GM18519 (cell line): ENCODE results near the gene PTPN20.

Experiments
- ATAC-seq: cut with Tn5 transposase; IDR thresholded peaks from one replicate; pipeline ENCODE4 v1.9.1; 2021; ENCODE audit warnings: mild to moderate bottlenecking, moderate library complexity; ENCODE audit not compliant: unreplicated experiment, low FRiP score

PTPN20 gene

DNA sequence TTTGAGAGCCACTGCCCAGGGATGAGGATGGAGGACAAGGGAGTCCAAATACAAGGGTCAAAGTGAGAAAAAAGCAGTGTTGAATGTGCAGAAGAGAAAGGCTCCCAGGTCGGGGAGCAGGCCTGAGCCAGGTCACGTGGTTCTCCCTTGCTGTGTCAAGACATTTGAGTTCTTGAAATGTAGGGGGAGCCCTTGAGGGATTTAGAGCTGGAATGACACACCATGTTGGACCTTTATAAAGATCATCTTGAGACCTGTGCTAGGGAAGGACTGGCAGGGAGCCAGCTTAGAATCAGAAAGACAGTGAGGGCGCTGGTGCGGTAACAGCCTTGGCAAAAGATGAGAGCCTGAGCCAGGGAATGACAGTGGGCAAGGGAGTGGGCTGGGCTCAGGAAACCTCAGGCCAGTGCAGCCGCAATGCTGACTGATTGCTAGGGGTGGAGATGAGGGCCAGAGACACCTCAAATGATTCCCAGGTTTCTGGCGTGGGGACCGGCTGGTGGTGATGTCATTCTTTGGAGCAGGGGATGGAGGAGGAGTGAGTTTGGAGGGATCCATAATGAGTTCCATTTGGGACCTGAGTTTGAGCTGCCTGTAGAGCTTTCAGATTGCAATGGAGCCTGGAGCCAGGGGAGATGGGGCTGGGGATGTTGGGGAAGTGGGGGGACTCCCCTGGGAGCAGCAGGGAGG is 120.1 kb downstream of the PTPN20 start:
- no peak for ATAC-seq

DNA sequence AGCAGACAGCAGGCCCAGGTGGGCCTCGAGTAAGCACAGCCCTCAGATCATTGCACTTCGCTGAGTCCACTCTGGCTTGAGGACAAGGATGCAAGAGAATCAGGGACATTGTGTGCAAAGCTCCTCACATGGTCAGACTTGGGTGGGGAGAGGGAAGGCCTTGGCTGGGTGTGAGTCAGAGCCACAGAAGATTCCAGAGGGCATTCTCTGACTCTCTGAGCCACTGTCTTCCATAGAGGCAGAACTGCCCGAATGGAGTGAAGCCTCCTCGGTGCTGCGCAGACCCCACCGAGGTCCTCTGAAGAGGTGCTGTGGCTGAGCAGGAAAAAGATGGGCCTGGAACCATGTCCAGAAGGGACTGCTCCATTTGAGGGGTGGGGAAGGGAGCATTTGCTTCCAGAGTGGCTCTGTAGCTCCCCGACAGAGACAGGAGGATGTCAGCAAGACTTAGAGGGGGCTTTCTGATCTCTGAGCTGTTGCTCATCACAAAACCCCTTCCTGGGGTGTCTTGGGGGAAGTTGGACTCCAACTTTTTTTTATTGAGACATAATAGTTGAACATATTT is 120.8 kb downstream of the PTPN20 start:
- ATAC-seq = no peak

DNA sequence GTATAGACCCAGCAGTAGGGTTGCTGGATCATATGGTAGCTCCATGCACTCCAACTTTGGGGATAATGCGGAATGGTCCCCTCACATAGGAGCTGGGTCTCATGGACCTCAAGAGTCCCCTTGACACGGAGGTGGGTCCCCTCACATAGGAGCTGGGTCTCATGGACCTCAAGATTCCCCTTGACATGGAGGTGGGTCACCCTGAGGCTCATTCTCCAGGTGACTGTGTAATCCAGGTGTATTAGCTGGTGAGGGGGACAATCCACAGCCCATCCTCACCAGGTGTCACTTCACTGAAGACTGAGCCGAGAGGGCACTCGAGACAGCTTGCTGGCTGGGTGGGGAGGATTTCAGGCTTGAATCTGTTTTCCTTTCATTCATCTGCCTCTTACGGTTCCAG is 121.9 kb downstream of the PTPN20 start:
- ATAC-seq = no peak

DNA sequence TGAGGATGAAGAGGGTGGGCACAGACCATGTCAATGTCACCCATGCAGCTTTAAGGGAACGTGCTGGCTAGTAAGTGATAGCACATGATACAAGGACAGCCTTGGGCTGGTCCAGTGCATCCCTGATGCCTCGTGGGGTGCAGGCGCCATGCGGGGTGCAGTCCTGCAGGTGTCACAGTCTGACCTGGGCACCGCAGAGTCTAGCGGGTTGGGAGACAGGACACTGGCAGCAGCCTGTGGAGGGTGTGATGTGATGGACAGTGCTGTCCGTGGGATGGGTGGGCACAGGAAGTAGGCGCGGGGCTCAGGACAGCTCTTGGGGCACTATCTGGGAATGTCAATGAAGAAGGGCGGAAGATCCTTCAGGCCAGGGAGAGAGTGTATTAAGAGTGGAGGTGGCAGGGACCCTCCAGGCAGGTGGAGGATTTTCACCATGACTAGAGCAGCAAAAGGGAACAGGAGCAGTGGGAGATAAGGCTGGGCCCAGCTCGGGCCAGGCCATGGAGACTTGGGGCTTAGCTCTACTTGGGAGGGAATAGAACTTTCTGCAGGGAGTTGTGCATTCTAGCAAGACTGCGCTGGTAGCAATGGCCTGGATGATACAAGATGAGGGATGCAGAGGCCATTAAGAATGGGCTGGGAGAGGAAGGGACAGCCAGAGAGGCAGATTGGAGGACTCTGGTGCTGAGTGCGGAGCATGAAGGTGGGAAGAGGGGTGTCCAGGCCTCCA is 122.5 kb downstream of the PTPN20 start:
- ATAC-seq = no peak

DNA sequence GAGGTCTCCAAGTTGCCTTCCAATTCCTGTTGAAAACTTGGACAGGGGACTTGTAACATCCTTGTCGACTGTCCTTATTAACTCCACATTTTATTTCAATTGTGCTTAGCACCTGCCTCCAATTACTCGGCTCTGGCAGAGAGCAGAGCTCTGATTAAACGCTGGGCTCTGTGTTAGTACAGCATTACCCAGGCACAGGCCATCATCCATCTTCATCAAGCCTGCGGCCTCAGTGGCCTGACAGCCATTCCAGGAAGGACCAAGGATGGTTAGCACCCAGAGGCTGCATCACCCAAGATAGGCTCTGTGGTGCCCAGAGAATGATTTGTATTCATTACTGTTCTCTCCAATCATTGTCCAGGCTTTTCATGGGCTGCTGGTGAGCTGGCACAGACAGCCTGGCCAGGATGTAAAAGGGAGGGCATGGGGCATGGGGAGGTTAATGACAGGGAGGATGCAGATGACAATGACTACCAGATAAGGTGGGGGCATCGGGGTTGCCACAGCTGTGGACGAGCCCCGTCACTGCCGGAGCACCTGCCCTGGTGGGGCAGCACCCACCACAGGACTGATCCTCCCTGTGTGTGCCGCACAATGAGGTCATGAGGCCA is 123.3 kb downstream of the PTPN20 start:
- no peak for ATAC-seq

DNA sequence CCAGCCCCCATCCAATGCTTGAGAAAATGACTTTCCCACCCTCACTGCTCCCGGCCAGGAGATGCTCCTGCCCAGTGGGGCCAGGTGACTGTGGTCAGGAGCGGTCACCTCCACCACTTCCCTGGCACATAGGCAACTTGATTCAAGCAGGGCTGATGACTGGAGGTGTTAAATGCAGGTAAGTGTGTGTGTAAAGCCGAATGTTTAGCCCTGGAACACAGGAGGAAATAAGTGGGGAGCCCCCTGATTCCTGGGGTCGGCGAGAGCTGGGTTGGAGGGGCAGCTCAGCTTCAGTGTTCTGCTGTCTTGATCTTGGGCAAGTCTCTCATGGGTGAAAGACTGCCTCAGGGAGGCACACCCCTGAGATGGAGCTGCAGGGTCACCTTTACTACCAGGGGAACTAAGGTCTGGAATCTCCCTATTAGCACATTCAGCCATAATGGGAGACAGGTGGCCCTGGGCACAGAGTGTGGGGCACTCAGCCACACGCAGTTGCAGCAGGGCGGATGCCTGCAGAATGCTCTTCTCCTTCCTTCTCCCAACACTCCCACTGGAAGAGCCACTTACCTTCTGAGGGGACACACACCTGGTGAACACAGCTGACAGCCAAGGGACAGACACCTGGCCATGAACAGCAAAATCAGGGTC is 124.1 kb downstream of the PTPN20 start:
- ATAC-seq = no peak

DNA sequence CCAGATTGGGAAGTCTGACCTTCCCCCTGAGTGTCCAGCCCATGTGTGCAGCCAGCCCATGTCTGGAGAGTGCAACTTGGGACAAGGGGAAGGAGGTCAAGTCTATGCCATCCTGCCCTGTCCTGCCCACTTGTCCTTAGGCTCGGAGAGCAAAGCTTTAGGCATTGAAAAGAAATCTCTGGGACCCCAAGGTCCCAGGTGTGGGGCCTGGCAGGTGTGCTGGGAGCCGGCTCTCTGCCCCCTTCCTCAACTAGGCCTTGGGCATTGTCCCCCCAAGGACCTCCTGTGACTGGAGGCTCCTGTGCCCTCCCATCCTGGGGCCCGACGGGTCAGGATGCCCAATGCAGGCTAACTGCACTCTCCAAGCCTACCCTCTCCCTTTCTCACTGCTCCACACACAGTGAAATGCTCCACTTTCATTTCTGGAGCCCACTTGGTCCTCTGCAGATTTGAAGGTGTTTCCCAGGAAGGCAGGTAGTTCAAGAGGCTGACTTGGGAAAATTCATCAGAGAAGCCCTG is 124.7 kb downstream of the PTPN20 start:
- no peak for ATAC-seq

DNA sequence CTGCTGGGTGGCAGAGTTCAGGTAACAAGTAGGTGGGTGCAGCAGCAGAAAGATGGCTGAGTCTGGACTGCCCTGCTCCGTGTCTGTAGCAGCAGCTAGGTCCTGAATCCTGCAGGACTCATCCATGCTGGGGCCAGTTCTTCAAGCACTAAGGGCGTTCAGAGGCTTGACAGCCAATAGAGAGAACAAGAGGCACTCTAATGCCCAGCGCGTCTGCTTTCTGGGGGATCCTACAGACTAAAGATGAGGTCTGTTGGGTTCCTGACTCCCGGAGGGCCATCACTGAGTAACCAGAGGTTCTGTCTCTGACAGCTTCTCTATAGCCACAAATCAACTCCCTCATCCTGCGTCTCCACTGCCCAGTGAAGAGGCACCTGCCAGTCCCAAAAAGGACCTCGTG is 125.5 kb downstream of the PTPN20 start:
- no peak for ATAC-seq

DNA sequence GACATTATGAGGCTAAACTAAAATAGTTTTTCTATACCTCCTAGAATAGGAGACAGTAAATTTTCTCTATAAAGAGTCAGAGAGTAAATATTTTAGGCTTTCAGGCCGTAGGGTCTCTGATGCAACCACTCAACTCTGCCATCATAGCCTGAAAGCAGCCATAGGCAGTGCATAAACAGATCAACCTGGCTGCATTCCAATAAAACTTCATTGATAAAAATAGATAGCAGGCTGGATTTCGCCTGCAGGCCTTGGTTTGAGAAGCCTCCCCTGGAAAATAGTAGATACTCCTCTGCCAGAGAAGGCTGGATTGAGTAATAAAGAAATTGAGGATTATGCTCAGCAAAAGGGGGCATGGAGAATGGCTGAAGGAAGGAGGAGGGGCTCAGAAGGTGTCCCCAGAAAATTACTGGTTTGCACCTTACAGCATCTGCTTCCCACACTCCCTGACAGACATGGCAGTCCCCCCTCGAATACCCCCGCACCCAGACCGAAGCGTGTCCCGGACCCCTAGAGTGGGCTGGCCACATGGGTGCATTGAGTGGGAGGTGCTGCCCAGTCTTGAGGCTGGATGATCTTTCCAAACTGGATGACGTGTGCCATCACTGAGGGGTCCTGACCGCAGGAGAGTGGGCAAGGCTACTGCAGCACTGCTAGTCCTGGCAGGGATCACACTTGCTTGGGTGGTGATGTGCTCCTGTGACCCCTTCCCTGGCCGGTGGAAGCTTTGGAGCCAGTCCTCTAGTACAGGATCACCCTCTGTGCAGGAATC is 126.6 kb downstream of the PTPN20 start:
- ATAC-seq = no peak

DNA sequence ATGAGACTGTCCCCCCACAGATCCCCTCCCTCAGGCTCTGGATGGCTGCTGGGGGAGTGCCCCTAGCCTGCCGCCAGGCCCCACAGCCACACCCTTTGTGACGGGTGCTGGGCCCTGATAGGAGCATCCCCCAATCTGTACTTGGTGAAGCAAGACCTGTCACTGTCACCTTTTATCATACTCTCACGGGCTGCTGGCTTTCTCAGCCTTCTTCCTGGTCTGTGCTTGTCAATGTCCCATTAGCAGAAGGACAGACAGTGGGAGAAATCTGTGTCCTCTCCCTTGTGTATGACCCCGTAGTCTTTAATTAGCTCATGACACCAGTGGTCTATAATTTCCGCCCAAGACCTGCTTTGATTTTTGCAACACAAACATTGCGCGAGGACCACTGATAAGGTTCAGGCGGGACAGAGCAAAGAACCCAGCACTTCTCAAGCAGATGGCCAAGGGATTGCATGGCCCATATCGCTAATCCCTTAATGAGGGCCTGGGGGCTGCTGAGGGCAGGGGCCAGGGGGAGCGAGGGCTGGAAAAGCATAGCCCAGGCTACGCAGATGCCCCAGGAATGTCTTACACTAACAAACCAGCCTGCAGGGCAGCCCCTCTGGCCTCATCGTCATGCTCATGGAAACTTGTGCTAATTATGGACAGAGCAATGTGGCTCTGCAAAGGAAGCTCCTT is 127.8 kb downstream of the PTPN20 start:
- no peak for ATAC-seq

DNA sequence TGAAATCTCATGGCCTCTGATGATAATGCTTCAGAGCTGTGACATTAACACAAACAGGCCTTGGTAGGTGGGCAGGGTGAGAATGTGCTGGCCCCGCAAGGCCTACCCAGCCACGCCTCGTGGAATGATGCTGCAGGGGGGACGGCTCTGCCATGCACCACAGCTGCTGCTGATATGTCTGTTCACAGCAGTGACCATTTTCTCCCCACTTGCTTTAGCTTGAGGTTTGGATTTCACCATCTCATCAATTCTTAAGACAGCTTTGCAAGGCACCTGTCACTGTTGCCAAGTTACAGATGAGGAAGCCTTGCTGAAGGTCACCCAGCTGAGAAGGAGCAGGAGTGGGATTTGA is 128.3 kb downstream of the PTPN20 start:
- no peak for ATAC-seq

DNA sequence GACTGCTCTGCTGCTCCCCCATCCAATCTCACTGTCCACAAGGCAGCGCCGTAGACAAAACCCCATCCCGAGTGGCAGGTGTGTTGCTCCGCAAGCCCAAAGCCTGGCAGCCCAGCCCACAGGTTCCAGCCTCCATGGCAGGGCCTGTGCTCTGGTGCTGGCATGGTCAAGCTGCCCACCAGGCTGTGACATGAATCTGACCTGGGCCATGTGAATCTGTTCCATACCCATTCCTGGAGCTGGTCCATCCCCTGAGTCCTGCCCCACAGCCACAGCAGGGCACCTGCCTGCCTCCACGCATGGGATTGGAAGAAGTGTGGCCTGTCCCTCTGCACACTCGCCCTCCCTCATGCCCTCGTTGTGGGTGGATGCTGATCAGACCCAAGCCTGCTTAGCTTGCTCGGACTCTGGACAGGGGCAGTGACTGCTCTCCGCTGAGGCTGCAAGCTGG is 128.8 kb downstream of the PTPN20 start:
- no peak for ATAC-seq

DNA sequence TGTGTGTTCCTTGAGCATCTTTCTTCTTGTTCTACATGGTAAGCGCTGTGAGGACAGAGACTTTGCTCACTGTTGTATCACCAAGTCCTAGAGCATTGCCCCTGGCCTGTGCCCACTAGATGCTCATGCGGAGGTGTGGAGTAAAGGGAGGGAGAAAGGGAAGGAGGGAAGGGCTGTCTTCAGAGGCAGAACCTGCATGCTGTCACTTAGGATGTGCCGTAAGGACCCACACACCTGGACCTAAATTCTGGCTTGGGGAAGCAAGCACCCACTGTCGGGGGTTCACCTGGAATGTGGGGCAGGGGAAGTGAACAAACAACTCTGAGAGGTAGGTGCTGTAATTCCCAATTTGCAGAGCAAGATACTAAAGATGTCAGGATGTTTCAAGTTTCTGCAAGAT is 129.5 kb downstream of the PTPN20 start:
- ATAC-seq = no peak

DNA sequence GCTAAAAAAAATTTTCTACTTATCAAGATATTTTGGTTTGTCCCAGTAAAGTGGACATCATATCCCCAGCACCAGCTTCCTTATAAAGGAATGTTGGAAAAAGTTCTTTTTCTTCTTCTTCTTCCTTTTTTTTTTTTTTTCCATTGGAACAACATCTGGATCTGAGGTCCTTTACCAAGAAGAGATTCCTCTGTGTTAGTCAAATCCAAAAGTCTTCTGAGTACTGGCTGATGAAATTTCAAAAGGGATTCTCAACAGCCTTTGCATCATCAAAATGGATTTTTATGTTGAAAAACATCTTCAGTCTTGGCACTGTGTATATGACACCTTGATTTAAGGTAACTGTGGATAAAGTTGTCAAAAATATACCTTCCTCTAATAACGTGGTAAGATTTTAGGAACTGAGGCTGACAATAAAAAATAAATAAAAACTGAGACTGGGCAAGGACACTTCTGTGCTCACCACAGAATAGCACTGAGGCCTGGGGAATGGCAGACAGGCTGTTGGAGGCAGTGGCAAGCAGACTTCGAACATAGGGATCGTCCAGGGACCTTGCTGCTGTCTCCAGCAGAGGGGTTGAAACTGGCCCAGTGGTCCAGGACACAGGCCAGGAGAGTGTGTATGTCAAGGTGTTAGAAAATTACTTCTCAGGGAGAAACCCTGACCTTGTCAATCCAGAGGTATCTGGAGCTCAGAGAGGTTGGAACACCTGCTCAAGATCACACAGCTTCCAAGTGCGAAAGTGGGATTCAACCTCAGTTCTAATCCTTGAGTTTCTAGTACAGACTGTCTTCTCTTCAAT is 130.4 kb downstream of the PTPN20 start:
- ATAC-seq = no peak

DNA sequence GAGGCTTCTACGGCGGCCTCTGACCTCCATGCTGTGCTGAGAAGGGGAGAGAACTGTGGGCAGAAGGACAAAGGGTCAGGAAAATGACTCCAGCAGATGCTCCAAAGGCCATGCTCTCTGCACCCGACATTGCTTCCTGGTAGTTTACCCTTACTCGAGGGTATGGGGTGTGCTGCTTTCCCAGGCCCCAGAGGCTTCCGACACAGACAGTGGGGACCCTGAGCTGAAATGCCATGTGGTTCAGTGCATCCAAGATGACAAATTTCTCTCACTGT is 130.9 kb downstream of the PTPN20 start:
- ATAC-seq = no peak

DNA sequence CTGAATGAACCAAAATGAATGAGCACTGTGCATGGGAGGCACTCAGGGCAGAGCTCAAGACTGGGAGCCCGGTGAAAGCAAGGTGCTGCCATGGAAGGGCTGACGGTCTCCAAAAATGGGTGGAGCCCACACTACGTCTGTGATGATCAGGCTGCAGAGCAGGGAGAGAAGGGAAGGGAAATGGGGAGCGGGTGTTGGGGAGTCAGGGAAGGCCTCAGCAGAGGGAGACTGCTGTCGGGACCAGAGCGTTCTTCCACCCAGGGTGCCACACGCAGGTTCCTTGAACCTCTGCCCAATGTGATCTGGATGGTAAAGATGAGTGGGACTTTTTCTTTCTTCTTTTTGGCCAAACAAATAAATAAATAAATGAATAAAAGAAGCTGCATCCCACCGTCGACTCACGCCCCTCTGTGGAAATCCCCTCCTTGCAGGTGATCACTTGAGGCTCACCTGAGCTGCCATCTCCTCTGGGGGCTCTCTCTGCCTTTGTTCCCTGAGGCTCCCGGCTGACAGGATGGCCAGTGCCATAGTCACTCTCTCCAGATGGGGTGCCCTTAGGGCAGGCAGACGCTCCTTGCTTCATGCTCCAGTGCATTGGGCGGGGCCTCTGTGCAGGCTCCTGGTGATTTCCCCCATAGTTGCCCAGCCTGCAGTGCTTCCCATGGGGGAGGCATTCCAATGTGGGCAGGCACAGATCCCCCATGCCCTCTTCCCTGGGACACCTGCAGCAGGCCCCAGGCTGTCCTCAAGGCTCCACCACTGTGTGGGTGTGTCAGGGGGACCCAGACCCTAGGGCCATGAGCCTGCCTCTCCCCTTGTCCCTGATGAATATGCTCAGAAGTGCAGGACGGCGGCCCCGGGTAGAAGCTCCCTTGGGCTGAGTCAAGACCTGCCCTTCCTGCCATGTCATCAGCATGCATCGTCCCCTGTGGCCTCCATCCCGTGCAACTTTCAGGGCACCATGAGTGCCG is 131.8 kb downstream of the PTPN20 start:
- ATAC-seq = no peak

DNA sequence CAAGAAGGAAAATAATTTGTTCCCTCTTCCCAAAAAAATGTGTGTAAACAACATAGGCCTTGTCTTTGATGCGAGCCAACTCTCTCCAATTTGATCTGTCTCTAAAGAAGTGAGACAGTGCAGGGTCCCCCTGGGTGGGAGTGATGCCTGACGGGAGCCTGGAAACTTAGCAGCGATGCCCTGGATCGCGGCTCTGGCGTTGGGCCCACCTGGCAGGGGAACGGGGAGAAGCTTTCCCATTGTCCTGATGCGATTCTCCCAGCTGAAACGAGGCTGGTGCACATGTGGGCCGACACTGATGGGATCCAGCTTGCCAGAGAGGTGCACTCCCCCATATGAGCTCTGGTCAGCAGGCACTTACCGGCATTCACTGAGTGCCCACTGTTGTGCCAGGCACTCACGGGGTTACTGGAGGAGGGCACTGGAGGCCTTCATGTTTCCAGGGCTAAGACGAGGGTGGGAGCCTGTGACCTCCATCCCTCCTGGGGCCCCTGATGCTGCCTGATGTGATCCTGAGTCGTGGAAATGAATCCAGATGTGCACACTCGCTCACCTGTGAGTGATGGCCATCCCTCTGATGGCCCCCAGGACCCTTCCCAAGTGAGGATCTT is 132.8 kb downstream of the PTPN20 start:
- no peak for ATAC-seq
